Stimulated activated CD4-positive, alpha-beta T cell treated with anti-CD3 and anti-CD28 coated beads, Interleukin-4, amount 100 ng/mL, for 24 hours (primary cell): ENCODE data around the gene PARP15.
"Not testable (repeated sequence)": the region's sequence is repeated elsewhere in the genome, so short reads cannot be mapped to it uniquely, and the experiment has no call there.

ENCODE experiments used
- DNase-seq: peaks from one replicate; pipeline ENCODE4 v3.0.0-alpha.2; 2020

PARP15 gene

GRCh38 chr3:122621112-122621511 is 43.7 kb downstream of the PARP15 start:
- DNase-seq, result no peak

DNA sequence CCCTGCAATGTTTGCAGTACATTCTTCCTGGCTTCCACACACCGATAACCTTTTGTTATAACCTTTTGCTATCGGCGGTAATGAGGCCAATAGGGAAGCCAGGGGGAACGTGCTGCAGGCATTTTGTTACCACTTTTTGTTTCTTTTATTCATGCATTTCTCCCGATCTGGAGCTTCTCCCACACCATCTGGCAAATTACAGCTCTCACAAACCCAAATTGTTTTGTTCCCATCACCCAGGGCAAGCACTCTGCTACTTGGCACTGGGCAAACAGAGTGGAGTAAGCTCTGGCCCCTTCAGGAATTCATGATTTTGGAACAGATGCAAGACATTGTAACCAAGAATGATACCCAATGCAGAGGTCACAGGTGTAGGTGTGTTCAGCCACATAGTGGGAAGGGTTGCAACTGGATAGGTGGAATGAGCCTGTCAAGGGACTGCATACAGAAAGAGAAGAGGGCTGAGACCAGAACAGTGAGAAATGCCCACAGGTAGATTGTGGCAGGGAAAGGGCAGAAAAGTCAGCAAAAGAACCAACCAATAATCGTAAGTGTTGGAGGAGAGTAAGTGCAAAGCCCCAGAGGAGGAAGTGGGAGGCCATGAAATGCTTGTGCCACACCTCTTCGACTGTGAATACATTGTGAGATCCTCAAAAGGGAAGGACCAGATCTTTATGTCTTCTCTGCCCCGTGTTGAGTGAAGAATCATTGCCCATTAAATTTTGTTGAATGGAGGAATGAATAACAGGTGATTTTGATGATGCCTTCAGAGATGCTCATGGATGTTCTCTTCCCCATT is 45.8 kb downstream of the PARP15 start:
- no peak for DNase-seq

DNA sequence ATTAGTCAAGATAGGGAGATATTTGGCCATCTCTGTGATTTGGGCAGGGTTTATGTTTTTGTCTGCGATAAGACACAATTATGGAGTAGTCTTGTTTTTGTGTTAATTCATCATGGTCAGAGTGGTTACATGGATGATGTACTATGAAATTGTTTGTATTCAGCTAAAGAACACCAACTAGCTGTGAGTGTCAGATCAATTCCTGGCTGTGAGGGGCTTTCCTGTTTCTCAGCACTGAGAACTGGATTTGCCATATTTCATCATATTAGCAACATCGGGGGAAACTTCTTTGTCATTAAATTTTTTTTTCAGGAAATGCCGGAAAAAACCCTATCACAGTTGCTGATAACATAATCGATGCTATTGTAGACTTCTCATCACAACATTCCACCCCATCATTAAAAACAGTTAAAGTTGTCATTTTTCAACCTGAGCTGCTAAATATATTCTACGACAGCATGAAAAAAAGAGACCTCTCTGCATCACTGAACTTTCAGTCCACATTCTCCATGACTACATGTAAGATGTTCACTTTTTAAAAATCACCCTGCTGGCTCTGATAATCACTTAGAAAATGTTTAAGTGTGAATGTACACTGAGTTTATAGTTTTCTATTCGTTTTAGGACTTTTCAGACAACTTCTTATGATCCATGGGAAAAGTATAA is 49.2 kb downstream of the PARP15 start:
- no peak for DNase-seq

DNA sequence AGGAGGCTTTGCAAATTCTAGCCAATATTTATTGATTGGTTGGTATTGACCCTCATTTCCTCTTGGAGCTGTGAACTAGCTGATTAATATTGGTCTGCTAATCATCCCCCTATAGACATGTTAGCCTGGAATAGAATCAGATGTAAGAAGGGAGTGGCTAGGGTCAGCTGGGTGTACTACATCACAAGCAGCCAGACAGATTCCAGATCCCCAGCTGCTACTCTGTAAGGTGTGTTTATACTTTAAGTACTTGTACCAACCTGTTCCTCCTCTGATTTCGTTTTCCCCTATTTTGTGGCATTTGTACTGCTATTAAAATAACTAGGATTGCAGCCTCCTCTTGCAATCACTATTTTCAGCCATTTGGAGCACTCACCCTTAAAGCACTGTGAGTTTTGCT is 49.9 kb downstream of the PARP15 start:
- no peak for DNase-seq

- no peak for DNase-seq
Measured at GRCh38 chr3:122628567-122628966, 51.1 kb downstream of the PARP15 start.

DNA sequence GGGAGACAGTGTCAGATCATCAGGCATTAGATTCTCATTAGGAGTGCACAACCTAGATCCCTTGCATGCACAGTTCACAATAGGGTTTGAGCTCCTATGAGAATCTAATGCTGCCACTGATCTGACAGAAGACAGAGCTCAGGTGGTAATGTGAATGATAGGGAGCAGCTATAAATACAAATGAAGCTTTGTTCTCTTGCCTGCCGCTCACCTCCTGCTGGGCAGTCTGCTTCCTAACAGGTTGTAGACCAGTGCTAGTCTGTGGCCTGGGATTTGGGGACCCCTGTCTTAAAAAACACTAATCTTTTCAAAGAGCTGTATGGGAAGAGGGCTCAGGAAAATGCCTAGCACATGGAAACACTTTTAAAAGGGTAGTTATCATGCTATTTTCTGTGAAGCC is 52.3 kb downstream of the PARP15 start:
- DNase-seq, result no peak

DNA sequence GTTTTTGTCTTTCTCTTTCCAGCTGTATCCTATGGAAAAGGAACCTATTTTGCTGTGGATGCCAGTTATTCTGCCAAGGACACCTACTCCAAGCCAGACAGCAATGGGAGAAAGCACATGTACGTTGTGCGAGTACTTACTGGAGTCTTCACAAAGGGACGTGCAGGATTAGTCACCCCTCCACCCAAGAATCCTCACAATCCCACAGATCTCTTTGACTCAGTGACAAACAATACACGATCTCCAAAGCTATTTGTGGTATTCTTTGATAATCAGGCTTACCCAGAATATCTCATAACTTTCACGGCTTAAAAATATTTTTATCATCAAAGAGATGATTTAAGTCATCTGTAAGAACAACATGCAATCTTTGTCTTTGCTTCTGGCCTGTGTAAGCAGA is 58.3 kb downstream of the PARP15 start:
- DNase-seq, result no peak

DNA sequence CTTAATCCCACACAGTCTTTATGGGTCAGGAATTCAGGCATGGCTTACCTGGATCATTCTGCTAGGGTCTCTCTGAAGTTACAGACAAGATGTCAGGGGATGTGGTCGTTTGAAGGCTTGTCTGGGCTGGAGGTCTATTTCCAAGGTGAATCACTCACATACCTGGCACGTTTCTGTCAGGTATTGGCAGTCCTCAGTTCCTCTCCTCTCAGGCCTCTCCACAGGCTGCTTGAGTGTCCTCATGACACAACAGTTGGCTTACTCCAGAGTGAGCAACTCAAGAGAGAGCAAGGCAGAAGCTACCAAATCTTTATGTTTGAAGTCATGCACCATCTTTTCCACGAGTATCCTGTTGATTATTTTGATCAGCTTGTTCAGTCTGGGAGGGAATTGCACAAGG is 59.2 kb downstream of the PARP15 start:
- DNase-seq, result no peak

DNA sequence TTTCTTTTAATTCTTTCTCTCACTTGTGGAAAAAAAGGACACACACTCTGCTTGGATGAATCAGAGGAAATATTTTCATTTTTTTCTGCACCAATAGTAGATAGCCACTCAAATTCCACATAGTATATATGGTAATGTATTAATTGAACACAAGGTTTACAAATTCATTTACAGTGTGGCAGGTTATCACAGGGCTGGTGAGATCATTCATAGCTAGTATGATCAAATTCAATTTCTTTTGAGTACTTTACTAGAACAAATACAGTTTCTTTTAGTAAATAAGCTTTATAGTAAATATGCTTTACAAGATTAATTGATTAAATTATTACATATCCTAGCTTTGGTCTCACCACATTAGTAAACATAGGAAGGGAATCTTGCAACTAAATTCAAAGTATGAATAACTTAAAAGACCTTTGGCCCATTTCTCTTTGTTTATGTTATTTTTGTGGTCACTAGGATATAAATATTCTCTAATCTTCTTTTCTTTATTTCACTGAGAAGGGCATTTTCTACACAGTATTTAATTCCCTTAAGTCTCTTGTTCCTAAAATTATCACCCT is 63.1 kb downstream of the PARP15 start:
- no peak for DNase-seq

- no peak for DNase-seq
Measured at GRCh38 chr3:122642935-122643334, 65.5 kb downstream of the PARP15 start.

DNA sequence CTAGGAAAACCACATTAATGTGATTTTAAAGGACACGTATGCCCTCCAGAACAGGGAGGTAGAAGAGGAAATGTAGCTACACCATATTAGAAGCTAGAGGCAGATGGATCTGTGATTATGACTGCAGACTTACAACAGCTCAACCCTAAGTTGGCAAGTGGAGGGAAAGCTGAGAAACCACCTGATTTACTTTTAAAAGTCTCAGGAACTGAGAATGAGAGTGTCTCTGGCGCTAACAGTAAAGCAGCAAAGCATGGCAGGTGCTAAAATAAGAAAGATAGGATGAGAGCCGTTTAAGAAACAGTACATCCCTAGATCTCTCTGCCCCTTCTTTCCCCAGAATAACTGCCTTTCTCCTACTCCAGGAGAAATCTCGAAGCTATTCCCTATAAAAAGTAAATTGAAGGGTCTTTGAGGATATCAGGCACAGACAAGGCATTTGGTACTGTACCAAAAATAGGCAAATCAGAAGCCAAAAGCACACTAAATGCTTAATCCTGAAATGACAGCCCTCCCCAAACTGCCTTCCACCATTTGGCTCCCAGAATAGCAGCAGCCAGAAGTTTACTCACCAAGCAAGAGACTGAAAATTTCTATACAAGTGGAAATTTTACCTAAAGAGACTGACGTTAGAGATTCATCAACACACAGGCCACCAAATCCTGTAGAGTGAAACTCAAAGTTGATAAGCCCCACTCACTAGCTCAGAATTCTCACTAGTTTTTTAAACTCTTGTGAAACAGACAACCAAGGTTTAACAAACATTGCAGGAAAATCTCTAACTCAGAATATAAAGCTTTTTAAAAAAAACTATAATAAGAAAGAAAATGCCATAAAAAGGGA is 68.9 kb downstream of the PARP15 start:
- DNase-seq, result peak; percentile 9

DNA sequence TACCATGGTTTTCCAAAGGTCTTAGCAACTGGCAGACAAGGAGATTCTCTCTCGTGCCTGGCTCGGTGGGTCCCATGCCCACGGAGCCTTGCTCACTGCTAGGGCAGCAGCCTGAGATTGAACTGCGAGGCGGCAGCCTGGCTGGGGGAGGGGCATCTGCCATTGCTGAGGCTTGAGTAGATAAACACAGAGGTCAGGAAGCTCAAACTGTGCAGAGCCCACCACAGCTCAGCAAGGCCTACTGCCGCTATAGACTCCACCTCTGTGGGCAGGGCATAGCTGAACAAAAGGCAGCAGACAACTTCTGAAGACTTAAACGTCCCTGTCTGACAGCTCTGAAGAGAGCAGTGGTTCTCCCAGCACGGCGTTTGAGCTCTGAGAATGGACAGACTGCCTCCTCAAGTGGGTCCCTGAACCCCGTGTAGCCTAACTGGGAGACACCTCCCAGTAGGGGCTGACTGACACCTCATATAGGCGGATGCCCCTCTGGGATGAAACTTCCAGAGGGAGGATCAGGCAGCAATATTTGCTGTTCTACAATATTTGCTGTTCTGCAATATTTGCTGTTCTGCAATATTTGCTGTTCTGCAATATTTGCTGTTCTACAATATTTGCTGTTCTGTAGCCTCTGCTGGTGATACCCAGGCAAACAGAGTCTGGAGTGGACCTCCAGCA is 73.9 kb downstream of the PARP15 start:
- not testable (repeated sequence) for DNase-seq

- not testable (repeated sequence) for DNase-seq
Measured at GRCh38 chr3:122651962-122652361, 74.5 kb downstream of the PARP15 start.

DNA sequence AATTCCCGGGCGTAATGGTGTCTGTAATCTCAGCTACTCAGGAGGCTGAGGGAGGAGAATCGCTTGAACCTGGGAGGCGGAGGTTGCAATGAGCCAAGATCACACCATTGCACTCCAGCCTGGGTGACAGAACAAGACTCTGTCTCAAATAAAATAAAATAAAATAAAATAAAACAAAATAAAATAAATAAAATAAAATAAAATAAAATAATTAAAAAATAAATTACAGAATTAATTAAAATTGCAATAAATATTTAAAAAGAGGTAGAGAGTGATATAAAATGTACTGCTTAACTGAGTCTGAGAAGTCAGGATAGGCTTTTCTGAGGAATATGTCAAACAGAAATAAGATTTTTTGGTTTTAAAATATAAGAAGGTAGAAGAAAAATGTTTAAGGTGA is 80.9 kb downstream of the PARP15 start:
- DNase-seq, result not testable (repeated sequence)

DNA sequence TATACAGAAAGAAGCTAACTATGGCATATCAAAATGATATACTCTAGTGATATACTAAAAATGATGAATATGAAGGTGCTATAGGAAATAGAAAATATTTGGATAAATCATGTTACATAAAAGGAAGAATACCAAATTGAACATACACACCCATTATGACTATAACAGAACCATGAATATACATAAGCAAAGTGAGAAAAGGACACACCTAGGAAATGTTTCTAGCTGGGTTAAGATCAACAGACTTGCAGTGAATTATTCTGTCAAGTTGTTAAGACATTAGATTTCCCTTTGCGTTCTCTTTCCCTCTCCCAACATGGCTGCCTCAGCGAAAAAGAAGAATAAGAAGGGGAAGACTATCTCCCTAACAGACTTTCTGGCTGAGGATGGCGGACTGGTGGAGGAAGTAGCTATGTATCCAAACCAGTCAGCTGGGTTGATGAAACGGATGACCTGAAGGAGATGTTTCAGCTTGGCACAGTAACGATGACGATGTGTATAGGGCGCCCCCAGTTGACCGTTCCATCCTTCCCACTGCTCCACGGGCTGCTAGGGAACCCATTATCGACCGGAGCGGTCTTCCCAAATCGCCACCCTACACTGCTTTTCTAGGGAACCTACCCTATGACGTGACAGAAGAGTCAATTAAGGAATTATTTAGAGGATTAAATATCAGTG is 83.0 kb downstream of the PARP15 start:
- no peak for DNase-seq

- DNase-seq, result no peak
Measured at GRCh38 chr3:122661633-122662032, 84.2 kb downstream of the PARP15 start.

DNA sequence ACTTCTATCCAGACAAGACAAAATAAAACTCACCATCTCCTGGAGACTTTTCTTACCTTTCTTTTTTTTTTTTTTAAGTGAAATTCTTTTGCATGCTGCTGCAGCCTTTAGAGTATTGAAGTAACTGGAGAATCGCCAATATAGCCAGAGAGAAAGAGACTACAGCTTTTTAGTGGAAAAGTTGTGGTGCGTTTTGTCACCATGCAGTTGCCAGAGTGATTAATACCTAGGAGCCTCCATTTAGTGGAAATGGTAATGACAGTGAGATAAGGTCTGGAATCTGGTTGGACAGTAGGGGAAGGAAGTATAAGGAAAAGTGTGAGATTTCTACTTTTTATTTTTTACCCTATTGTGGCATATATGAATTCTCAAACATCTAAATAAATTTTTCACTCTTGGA is 85.1 kb downstream of the PARP15 start:
- no peak for DNase-seq

DNA sequence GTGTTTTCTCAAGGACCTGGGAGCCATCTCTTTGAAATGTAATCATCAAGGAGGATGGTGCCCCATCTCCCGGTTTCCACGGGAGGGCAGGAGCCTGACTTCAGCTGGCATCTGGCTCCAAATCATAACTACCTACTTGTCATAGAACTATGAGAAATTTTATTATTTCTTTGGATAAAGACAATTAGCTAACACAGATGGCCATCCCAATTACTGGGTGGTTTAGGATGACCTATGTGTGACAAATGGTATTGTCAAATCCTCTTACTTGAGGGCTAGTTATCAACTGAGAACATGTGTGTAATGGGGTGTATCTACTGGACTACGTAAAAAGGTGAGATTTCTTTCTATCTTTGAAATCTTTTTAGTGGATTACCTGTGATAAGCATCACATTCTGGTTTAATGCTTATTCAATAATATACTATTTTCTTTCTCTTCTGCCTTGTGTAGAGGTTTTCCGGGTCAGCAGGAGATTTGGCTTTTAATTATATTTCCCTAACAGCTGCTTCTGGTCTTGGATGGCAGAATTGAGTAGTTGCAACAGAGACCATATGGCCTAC is 87.9 kb downstream of the PARP15 start:
- no peak for DNase-seq

GRCh38 chr3:122665881-122666280 is 88.4 kb downstream of the PARP15 start:
- DNase-seq, result no peak

GRCh38 chr3:122668930-122669730 is 91.7 kb downstream of the PARP15 start:
- peak; percentile 62 for DNase-seq

DNA sequence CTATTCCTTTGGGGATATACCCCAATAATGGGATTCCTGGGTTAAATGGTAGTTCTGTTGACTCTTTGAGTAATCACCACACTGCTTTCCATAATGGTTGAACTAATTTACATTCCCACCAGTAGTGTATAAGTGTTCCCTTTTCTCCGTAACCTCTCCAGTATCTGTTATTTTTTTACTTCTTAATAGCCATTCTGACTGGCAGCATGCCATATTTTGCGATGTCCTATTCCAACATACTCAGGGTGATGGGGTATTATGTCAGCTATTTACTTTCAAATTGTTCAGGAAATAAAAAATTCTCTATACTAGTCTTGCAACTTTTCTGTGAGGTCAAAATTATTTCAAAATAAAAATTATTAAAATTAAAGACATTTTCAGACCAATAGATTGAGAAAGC is 94.1 kb downstream of the PARP15 start:
- no peak for DNase-seq
